ENCODE results near the gene RABL3.

DNA sequence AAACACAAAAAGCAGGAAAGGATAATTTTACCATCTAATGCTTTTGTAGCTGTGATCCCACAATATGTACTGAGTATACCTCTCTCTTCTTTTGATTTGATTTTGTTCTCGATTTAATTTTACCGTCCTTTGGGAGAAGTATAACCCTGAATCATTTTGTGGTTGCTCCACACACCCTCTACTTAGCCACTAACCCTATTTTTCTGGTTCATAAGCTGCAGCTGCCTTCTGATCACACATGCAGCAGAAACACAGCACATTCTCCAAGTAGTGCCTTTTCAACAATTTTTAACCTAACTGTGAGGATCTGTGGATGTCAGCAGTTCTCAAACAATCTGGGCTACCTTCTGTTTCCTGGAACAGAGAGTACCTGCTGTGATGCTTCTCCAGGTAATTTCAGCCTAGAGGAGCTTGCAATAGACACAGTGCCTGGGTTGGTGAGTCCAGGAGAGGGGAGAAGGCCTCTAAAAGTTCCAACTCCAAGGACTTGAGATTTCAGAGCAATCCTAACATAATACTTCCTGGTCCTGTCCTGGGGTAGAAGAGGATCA, 100.5 kb downstream of the RABL3 start:
- TF ChIP-seq, protein P1, sequence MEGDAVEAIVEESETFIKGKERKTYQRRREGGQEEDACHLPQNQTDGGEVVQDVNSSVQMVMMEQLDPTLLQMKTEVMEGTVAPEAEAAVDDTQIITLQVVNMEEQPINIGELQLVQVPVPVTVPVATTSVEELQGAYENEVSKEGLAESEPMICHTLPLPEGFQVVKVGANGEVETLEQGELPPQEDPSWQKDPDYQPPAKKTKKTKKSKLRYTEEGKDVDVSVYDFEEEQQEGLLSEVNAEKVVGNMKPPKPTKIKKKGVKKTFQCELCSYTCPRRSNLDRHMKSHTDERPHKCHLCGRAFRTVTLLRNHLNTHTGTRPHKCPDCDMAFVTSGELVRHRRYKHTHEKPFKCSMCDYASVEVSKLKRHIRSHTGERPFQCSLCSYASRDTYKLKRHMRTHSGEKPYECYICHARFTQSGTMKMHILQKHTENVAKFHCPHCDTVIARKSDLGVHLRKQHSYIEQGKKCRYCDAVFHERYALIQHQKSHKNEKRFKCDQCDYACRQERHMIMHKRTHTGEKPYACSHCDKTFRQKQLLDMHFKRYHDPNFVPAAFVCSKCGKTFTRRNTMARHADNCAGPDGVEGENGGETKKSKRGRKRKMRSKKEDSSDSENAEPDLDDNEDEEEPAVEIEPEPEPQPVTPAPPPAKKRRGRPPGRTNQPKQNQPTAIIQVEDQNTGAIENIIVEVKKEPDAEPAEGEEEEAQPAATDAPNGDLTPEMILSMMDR (IDR thresholded peaks at IDR 0.05): no peak
- no peak for TF ChIP-seq EP300 (IDR thresholded peaks at IDR 0.05; ENCODE audit: low read depth)
- TF ChIP-seq POLR2AphosphoS5 (IDR thresholded peaks at IDR 0.05): no peak
